IMR-90 (cell line): ENCODE measurements around the gene SYNE1. TPM values are rescaled to one million over a fixed set of nuclear protein-coding genes. Genes with fewer than 3 reads are reported as not detected.

Source experiments
- ATAC-seq: fragments of 200-7000 bp; cut with Tn5 transposase; 2 replicates; pipeline ENCODE4 v1.9.1; 2020; ENCODE audit warnings: low read depth, mild to moderate bottlenecking, moderate library complexity
- BruUV-seq: library from RNA; stranded (reverse); fragments of 400-500 nt; replicated peaks from 2 replicates; lab custom pipeline; 2021; lab: Mats Ljungman, UMichigan
- CTCF ChIA-PET: fragments of 300-600 bp; formaldehyde crosslinking; extraction: SDS; loops from one replicate; lab custom pipeline; 2021; ENCODE audit warnings: antibody characterized with exemption; lab: Yijun Ruan, JAX
- POLR2A ChIA-PET: fragments of 300-600 bp; sonication (Branson Sonifier 250); formaldehyde crosslinking; loops from one replicate; lab custom pipeline; 2022; ENCODE audit warnings: antibody characterized with exemption; ENCODE audit not compliant: unreplicated experiment; lab: Charles Lee
- DNase-seq: peaks from one replicate; pipeline ENCODE4 v3.0.0; 2013
- H2AFZ ChIP-seq: replicated peaks from 2 replicates; pipeline ENCODE3; 2013; ENCODE audit warnings: low read length, mild to moderate bottlenecking; ENCODE audit not compliant: poor library complexity
- H2AK5ac ChIP-seq: 2 replicates; pipeline ENCODE4 v1.6.1; 2013; ENCODE audit warnings: low read depth, low read length, inconsistent platforms
- H2AK9ac ChIP-seq: replicated peaks from 2 replicates; pipeline ENCODE3; 2013; ENCODE audit warnings: mild to moderate bottlenecking, low read depth, low read length, moderate library complexity; ENCODE audit not compliant: poor library complexity
- H2BK120ac ChIP-seq: 2 replicates; pipeline ENCODE4 v1.6.1; 2013; ENCODE audit warnings: low read depth, low read length, inconsistent platforms
- H2BK15ac ChIP-seq: 3 replicates; pipeline ENCODE4 v1.6.1; 2013; ENCODE audit warnings: low read depth, low read length, inconsistent platforms
- H2BK20ac ChIP-seq: 2 replicates; pipeline ENCODE4 v1.6.1; 2013; ENCODE audit warnings: low read depth, mild to moderate bottlenecking, inconsistent platforms, low read length, moderate library complexity
- H2BK5ac ChIP-seq: 2 replicates; pipeline ENCODE4 v1.6.1; 2013; ENCODE audit warnings: mild to moderate bottlenecking, low read depth, low read length, inconsistent platforms; ENCODE audit not compliant: poor library complexity, severe bottlenecking
- H3K14ac ChIP-seq: replicated peaks from 2 replicates; pipeline ENCODE4 v1.6.1; 2013; ENCODE audit warnings: low read depth, low read length, inconsistent platforms
- H3K18ac ChIP-seq: 2 replicates; pipeline ENCODE4 v1.6.1; 2013; ENCODE audit warnings: low read depth, low read length, control low read depth
- H3K23ac ChIP-seq: 2 replicates; pipeline ENCODE4 v1.6.1; 2013; ENCODE audit warnings: low read depth, low read length, inconsistent platforms
- H3K27ac ChIP-seq: 2 replicates; pipeline ENCODE4 v1.5.1; 2013; ENCODE audit warnings: mild to moderate bottlenecking, control low read depth, low read length; ENCODE audit not compliant: insufficient read depth
- H3K27me3 ChIP-seq: 2 replicates; pipeline ENCODE4 v1.6.1; 2013; ENCODE audit warnings: low read length; ENCODE audit not compliant: control insufficient read depth, insufficient read depth
- H3K36me3 ChIP-seq: 2 replicates; pipeline ENCODE4 v1.6.1; 2013; ENCODE audit warnings: low read length, mixed read lengths; ENCODE audit not compliant: control insufficient read depth, insufficient read depth
- H3K4ac ChIP-seq: 2 replicates; pipeline ENCODE4 v1.6.1; 2013; ENCODE audit warnings: low read depth, low read length, inconsistent platforms
- H3K4me1 ChIP-seq: 2 replicates; pipeline ENCODE4 v1.6.1; 2013; ENCODE audit warnings: low read length, mixed read lengths; ENCODE audit not compliant: control insufficient read depth, insufficient read depth
- H3K4me2 ChIP-seq: 2 replicates; pipeline ENCODE4 v1.6.1; 2013; ENCODE audit warnings: low read depth, mild to moderate bottlenecking, control low read depth, low read length, moderate library complexity
- H3K4me3 ChIP-seq: 2 replicates; pipeline ENCODE4 v1.5.1; 2013; ENCODE audit warnings: low read depth, mild to moderate bottlenecking, control low read depth, low read length, moderate library complexity; ENCODE audit not compliant: insufficient read depth
- H3K56ac ChIP-seq: 2 replicates; pipeline ENCODE4 v1.6.1; 2013; ENCODE audit warnings: low read length, inconsistent platforms; ENCODE audit not compliant: insufficient read depth; ENCODE audit errors: extremely low read depth
- H3K79me1 ChIP-seq, 2 experiments: 2 replicates each; pipeline ENCODE4 v1.6.1; 2013; ENCODE audit warnings: low read length in 2 of 2, inconsistent platforms in 1 of 2, low read depth in 1 of 2
- H3K9ac ChIP-seq: 2 replicates; pipeline ENCODE4 v1.6.1; 2013; ENCODE audit warnings: low read depth, low read length, control low read depth
- H3K9me1 ChIP-seq: 2 replicates; pipeline ENCODE4 v1.6.1; 2013; ENCODE audit warnings: low read length, inconsistent platforms; ENCODE audit not compliant: insufficient read depth
- H3K9me3 ChIP-seq: 2 replicates; pipeline ENCODE4 v1.6.1; 2013; ENCODE audit warnings: low read length; ENCODE audit not compliant: control insufficient read depth, insufficient read depth
- H4K20me1 ChIP-seq: 2 replicates; pipeline ENCODE4 v1.6.1; 2013; ENCODE audit warnings: low read length, inconsistent platforms; ENCODE audit not compliant: insufficient read depth
- H4K5ac ChIP-seq: 2 replicates; pipeline ENCODE4 v1.6.1; 2013; ENCODE audit warnings: mild to moderate bottlenecking, low read depth, low read length, control low read depth
- H4K8ac ChIP-seq, 2 experiments: 2 replicates each; pipeline ENCODE4 v1.6.1; 2013; ENCODE audit warnings: low read depth in 2 of 2, low read length in 2 of 2, control low read depth in 1 of 2, inconsistent platforms in 1 of 2
- H4K91ac ChIP-seq: 2 replicates; pipeline ENCODE4 v1.6.1; 2013; ENCODE audit warnings: low read depth, low read length, inconsistent platforms; ENCODE audit not compliant: insufficient read depth
- BHLHE40 ChIP-seq: fragments of 150-350 bp; IDR thresholded peaks from 2 replicates; pipeline ENCODE4 v1.6.1; 2016; ENCODE audit warnings: mild to moderate bottlenecking, low read depth, low read length
- CEBPB ChIP-seq: IDR thresholded peaks from 2 replicates; pipeline ENCODE4 v1.6.1; 2012; ENCODE audit warnings: low read depth, low read length, improper control_type of control experiment
- CHD1 ChIP-seq: IDR thresholded peaks from 2 replicates; pipeline ENCODE4 v1.6.1; 2012; ENCODE audit warnings: low read depth, low read length, improper control_type of control experiment
- CTCF ChIP-seq: conservative IDR thresholded peaks from 2 replicates; pipeline ENCODE4 v1.5.1; 2012; ENCODE audit warnings: mild to moderate bottlenecking, low read depth, low read length, improper control_type of control experiment
- ELK1 ChIP-seq: fragments of 150-350 bp; IDR thresholded peaks from 2 replicates; pipeline ENCODE4 v1.6.1; 2016; ENCODE audit warnings: low read depth, mild to moderate bottlenecking, low read length, moderate library complexity, borderline replicate concordance
- FOS ChIP-seq: fragments of 150-350 bp; IDR thresholded peaks from 2 replicates; pipeline ENCODE4 v1.6.1; 2016; ENCODE audit warnings: low read depth, low read length
- MAFK ChIP-seq: IDR thresholded peaks from 2 replicates; pipeline ENCODE4 v1.6.1; 2012; ENCODE audit warnings: low read depth, low read length, improper control_type of control experiment
- MAZ ChIP-seq: IDR thresholded peaks from 2 replicates; pipeline ENCODE4 v1.6.1; 2012; ENCODE audit warnings: low read depth, mild to moderate bottlenecking, low read length, improper control_type of control experiment, moderate library complexity, borderline replicate concordance
- MXI1 ChIP-seq: IDR thresholded peaks from 2 replicates; pipeline ENCODE4 v1.6.1; 2012; ENCODE audit warnings: low read depth, mild to moderate bottlenecking, low read length, moderate library complexity, borderline replicate concordance
- NFE2L2 ChIP-seq: fragments of 150-350 bp; IDR thresholded peaks from 2 replicates; pipeline ENCODE4 v1.6.1; 2016; ENCODE audit warnings: low read depth, mild to moderate bottlenecking, low read length
- POLR2A ChIP-seq: IDR thresholded peaks from 2 replicates; pipeline ENCODE4 v1.6.1; 2012; ENCODE audit warnings: mild to moderate bottlenecking, low read depth, low read length
- RAD21 ChIP-seq: IDR thresholded peaks from 2 replicates; pipeline ENCODE4 v1.6.1; 2012; ENCODE audit warnings: low read length, improper control_type of control experiment
- RCOR1 ChIP-seq: IDR thresholded peaks from 2 replicates; pipeline ENCODE4 v1.6.1; 2012; ENCODE audit warnings: mild to moderate bottlenecking, low read length, improper control_type of control experiment; ENCODE audit not compliant: insufficient replicate concordance
- RFX5 ChIP-seq: IDR thresholded peaks from 2 replicates; pipeline ENCODE4 v1.8.0; 2012; ENCODE audit warnings: low read depth, mild to moderate bottlenecking, low read length, moderate library complexity
- SMC3 ChIP-seq: fragments of 150-350 bp; IDR thresholded peaks from 2 replicates; pipeline ENCODE4 v1.6.1; 2016; ENCODE audit warnings: low read depth, mild to moderate bottlenecking, antibody characterized with exemption, low read length, moderate library complexity
- USF2 ChIP-seq: fragments of 150-350 bp; IDR thresholded peaks from 2 replicates; pipeline ENCODE4 v1.6.1; 2017; ENCODE audit warnings: mild to moderate bottlenecking, antibody characterized with exemption, low read length, low read depth
- WGBS, 2 experiments: methylation state at CpG; one replicate each; pipeline versions ENCODE4 v1.1.5 to v1.1.7; 2013; ENCODE audit warnings: missing lambda C conversion rate in 2 of 2; ENCODE audit not compliant: insufficient read length in 1 of 2; ENCODE audit errors: extremely low coverage in 2 of 2; 5-methylcytosine and 5-hydroxymethylcytosine counted together
- dilution Hi-C: fragments of 300-500 bp; cut with HindIII; formaldehyde crosslinking; loops from one replicate; pipeline ENCODE4 v1.14.3; 2018; ENCODE audit warnings: low sequenced_read_pairs; ENCODE audit not compliant: unreplicated experiment
- in situ Hi-C: fragments of 300-500 bp; cut with MboI; formaldehyde crosslinking; loops from 3 replicates; pipeline ENCODE4 v1.14.3; 2019; ENCODE audit warnings: low sequenced_read_pairs, inconsistent platforms, mixed read lengths
- intact Hi-C: fragments of 100-400 bp; cut with micrococcal nuclease; formaldehyde crosslinking; loops from 2 replicates; pipeline ENCODE4 v1.10.0; 2022
- polyA plus RNA-seq, 3 experiments: library from polyadenylated mRNA; depleted of rRNA; stranded (reverse); fragments of >200 nt; gene quantifications; 2 replicates each; pipeline ENCODE4 v1.2.3, GENCODE V29; 2012; ENCODE audit warnings: low replicate concordance in 1 of 3
- total RNA-seq: library from RNA; depleted of rRNA; stranded (reverse); fragments of >200 nt; gene quantifications from 2 replicates; pipeline ENCODE4 v1.2.3, GENCODE V29; 2012

Gene SYNE1
- total and polyA plus RNA-seq, 2 of the 4 experiments (the other 2 are of a cell fraction) = 34.1 to 159 TPM

GRCh38 chr6:152195896-152196295 is 441.3 kb downstream of the SYNE1 start:
- intact Hi-C loops (no loop called here), dilution Hi-C loops (no loop called here), in situ Hi-C loops (no loop called here)
- ChIA-PET CTCF (no interaction called here), POLR2A (no interaction called here)
- Histone ChIP-seq H2BK120ac (no peak overlapping the region), H4K20me1 (no peaks in the 10 kb centered on the region), H2AFZ (no peak overlapping the region), H3K23ac (no peak overlapping the region), H2AK5ac (no peak overlapping the region), H3K9ac (no peak overlapping the region), H2BK20ac (no peak overlapping the region), H3K27me3 (no peaks in the 10 kb centered on the region), H3K4me3 (no peak overlapping the region), H3K56ac (no peak overlapping the region), H3K79me1 (no peaks in the 10 kb centered on the region; a peak in 1 of 4 replicates), H4K5ac (no peak overlapping the region), H3K4ac (no peak overlapping the region), H3K4me1 (no peaks in the 10 kb centered on the region), H4K91ac (no peak overlapping the region), H2AK9ac (no peak overlapping the region), H3K36me3 (peaks cover 29% of the 10 kb centered on the region), H3K27ac (no peak overlapping the region), H3K9me3 (no peaks in the 10 kb centered on the region), H3K4me2 (no peak overlapping the region), H3K18ac (no peak overlapping the region), H4K8ac (no peak overlapping the region), H3K9me1 (no peaks in the 10 kb centered on the region), H2BK15ac (no peak overlapping the region), H2BK5ac (no peak overlapping the region), H3K14ac (no peak overlapping the region)
- DNase-seq (no peak), ATAC-seq (no peak)
- BruUV-seq = no TSS peak
- 100% methylated on average over 1 of the region's 5 CpGs; no CpG with 5 or more reads in 1 of the 2 experiments for WGBS, 2 experiments
- TF ChIP-seq MAZ (no peak), MAFK (no peak), RCOR1 (no peak), MXI1 (no peak), CEBPB (no peak), CHD1 (no peak), RAD21 (no peak), RFX5 (no peak), FOS (no peak), CTCF (no peak), ELK1 (no peak), BHLHE40 (no peak), NFE2L2 (no peak), POLR2A (no peak), SMC3 (no peak), USF2 (no peak)
